Stimulated activated CD8-positive, alpha-beta memory T cell treated with anti-CD3 and anti-CD28 coated beads, Interleukin-12 subunit alpha, Interleukin-12 subunit beta, amount 100 ng/mL, for 4 hours (primary cell): Measurements from ENCODE around the gene TRIM71.

Experiments used
- DNase-seq: peaks from one replicate; pipeline ENCODE4 v3.0.0-alpha.2; 2020; ENCODE audit warnings: low read depth

Gene TRIM71

GRCh38 chr3:32866533-32866932 is 48.7 kb downstream of the TRIM71 start:
- DNase-seq: no peak

- no peak for DNase-seq
Measured at GRCh38 chr3:32867954-32868353, 50.2 kb downstream of the TRIM71 start.

- DNase-seq: no peak
Measured at GRCh38 chr3:32868719-32869512, 51.1 kb downstream of the TRIM71 start.

GRCh38 chr3:32869513-32870047 is 51.8 kb downstream of the TRIM71 start:
- DNase-seq: no peak

GRCh38 chr3:32870373-32871095 is 52.7 kb downstream of the TRIM71 start:
- DNase-seq: no peak

- DNase-seq: no peak
Measured at GRCh38 chr3:32871273-32871672, 53.5 kb downstream of the TRIM71 start.

GRCh38 chr3:32872487-32873382 is 54.9 kb downstream of the TRIM71 start:
- no peak for DNase-seq

GRCh38 chr3:32873531-32874130 is 55.8 kb downstream of the TRIM71 start:
- DNase-seq: no peak

GRCh38 chr3:32876920-32877319 is 59.1 kb downstream of the TRIM71 start:
- no peak for DNase-seq

GRCh38 chr3:32877598-32877997 is 59.8 kb downstream of the TRIM71 start:
- DNase-seq: no peak

- no peak for DNase-seq
Measured at GRCh38 chr3:32880225-32880624, 62.4 kb downstream of the TRIM71 start.

- DNase-seq: no peak
Measured at GRCh38 chr3:32881624-32882023, 63.8 kb downstream of the TRIM71 start.

GRCh38 chr3:32882189-32882588 is 64.4 kb downstream of the TRIM71 start:
- no peak for DNase-seq

- no peak for DNase-seq
Measured at GRCh38 chr3:32882603-32883025, 64.8 kb downstream of the TRIM71 start.

GRCh38 chr3:32883817-32884216 is 66.0 kb downstream of the TRIM71 start:
- DNase-seq: no peak

GRCh38 chr3:32884591-32884990 is 66.8 kb downstream of the TRIM71 start:
- no peak for DNase-seq

GRCh38 chr3:32885283-32885901 is 67.6 kb downstream of the TRIM71 start:
- no peak for DNase-seq

GRCh38 chr3:32886296-32886695 is 68.5 kb downstream of the TRIM71 start:
- DNase-seq: no peak

GRCh38 chr3:32886911-32887310 is 69.1 kb downstream of the TRIM71 start:
- no peak for DNase-seq

- no peak for DNase-seq
Measured at GRCh38 chr3:32888739-32889138, 70.9 kb downstream of the TRIM71 start.
